Cardiac muscle cell (in vitro differentiated cells and primary cell): ENCODE data around the gene PIK3C2G. TPM values are rescaled to one million over a fixed set of nuclear protein-coding genes. Genes with fewer than 3 reads are reported as not detected.

Experiments used
- DNase-seq, 2 donors: peaks; one replicate each; pipeline versions ENCODE4 v3.0.0 to v3.0.0-alpha.2; 2010 to 2017; ENCODE audit warnings: low read depth in 1 of 2, low spot score in 1 of 2
- H3K27ac ChIP-seq: fragments of 200-600 bp; sonication (generic); 2 replicates; pipeline ENCODE4 v1.5.1; 2016
- H3K27me3 ChIP-seq: fragments of 200-600 bp; sonication (generic); 2 replicates; pipeline ENCODE4 v1.6.0; 2016; ENCODE audit warnings: control low read depth
- H3K36me3 ChIP-seq: fragments of 200-600 bp; sonication (generic); 2 replicates; pipeline ENCODE4 v1.5.1; 2016; ENCODE audit warnings: control low read depth
- H3K4me1 ChIP-seq: fragments of 200-600 bp; sonication (generic); 2 replicates; pipeline ENCODE4 v1.8.1; 2017; ENCODE audit warnings: low read depth, mild to moderate bottlenecking, mixed run types
- H3K4me3 ChIP-seq: fragments of 200-600 bp; sonication (generic); 2 replicates; pipeline ENCODE4 v1.5.1; 2016; ENCODE audit warnings: mild to moderate bottlenecking
- H3K9me3 ChIP-seq: fragments of 200-600 bp; sonication (generic); 2 replicates; pipeline ENCODE4 v1.5.1; 2017; ENCODE audit warnings: low read depth, mild to moderate bottlenecking, control low read depth
- polyA plus RNA-seq: library from polyadenylated mRNA; unstranded; fragments of >200 nt; fragmentation: Nextera tagmentation; extraction: Ambion mirVana; gene quantifications from 2 replicates; pipeline ENCODE4 v1.2.1, GENCODE V29; 2016
- total RNA-seq: library from RNA; depleted of rRNA; stranded (reverse); fragments of >200 nt; gene quantifications from 2 replicates; pipeline ENCODE4 v1.2.3, GENCODE V29; 2016
- TF ChIP-seq, protein P1 (sequence below): IDR thresholded peaks from 2 replicates; pipeline ENCODE4 v1.5.1; 2012; ENCODE audit warnings: low read depth, mild to moderate bottlenecking, low read length

PIK3C2G gene
- total and polyA plus RNA-seq, 2 experiments from 2014 or later: not detected

DNA sequence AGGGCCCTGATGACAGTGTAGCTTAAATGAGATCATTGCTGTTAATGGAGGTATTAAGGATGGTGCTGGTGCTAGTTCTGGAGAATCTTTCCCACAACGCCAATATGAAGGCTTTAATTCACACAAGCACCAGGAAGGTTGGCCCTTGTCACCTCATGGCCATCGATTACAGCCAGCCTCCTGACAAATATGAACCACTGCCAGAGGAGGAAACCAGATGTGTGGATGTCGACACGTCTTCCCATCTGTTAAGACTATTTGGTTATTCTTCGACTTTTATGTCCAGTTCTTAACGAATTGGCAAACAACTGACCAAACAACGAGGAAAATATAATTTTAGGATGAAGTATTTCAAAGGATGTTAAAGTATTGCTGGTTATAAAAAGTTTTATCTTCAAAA lies 79.5 kb downstream of the PIK3C2G start:
- H3K27ac ChIP-seq: no peak overlapping the region
- DNase-seq: no peak
- no peaks in the 10 kb centered on the region for H3K27me3 ChIP-seq
- no peaks in the 10 kb centered on the region for H3K36me3 ChIP-seq
- H3K9me3 ChIP-seq: no peaks in the 10 kb centered on the region
- H3K4me3 ChIP-seq: no peak overlapping the region
- TF ChIP-seq, protein P1, sequence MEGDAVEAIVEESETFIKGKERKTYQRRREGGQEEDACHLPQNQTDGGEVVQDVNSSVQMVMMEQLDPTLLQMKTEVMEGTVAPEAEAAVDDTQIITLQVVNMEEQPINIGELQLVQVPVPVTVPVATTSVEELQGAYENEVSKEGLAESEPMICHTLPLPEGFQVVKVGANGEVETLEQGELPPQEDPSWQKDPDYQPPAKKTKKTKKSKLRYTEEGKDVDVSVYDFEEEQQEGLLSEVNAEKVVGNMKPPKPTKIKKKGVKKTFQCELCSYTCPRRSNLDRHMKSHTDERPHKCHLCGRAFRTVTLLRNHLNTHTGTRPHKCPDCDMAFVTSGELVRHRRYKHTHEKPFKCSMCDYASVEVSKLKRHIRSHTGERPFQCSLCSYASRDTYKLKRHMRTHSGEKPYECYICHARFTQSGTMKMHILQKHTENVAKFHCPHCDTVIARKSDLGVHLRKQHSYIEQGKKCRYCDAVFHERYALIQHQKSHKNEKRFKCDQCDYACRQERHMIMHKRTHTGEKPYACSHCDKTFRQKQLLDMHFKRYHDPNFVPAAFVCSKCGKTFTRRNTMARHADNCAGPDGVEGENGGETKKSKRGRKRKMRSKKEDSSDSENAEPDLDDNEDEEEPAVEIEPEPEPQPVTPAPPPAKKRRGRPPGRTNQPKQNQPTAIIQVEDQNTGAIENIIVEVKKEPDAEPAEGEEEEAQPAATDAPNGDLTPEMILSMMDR: no peak
- H3K4me1 ChIP-seq: no peaks in the 10 kb centered on the region

DNA sequence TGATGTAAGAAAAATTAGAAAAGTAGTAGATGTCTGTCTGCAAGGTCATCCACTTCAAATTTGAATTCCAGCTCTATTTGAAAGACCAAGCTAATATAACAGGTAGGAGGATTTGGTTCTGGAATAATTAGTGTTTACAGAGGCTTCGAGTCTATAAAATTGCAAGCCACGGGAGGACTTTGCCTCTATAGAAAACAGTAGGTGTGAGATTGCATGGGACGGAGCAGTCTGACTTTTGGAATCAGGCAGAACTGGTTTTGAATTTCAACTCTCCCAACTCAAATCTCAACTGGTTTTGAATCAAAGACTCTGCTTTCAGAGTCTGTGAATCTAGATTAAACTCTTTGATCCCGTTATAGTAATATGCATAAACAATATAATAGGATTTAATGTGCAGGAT lies 82.4 kb downstream of the PIK3C2G start:
- DNase-seq: no peak

DNA sequence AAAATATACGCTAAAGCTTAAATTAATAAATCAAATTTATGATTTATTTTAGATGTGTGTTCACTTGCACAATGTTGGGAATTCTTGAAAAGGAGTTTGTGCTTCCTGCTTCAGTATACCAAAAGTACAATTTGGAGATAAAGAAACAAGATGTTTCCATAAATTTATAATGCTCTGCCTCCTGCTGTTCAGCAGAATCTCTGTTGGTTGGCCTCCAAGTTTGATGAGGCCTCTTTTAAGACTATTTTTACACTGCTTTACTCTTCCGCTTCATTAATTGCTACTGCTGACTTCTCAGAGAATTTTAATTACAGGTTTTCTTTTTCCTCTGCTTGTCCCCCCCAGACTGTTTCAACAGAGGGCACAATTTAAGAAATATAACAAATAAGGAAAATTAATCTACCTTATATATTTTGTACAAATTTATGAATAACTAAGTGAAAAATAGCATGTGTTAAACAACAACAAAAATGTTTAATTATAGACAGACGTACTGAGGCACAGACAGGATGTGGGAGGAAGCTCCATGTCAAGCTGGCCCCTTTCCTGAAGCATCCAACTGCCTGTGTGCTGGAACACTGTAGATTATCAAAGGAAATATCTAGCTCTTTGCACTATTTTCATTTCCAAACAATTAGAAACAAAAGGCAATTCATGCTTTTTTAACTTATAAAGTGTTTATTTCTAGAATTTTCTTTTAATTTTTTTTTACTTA lies 83.9 kb downstream of the PIK3C2G start:
- Histone ChIP-seq H3K4me1 (no peaks in the 10 kb centered on the region), H3K27me3 (no peaks in the 10 kb centered on the region), H3K4me3 (no peak overlapping the region), H3K27ac (no peak overlapping the region), H3K9me3 (no peaks in the 10 kb centered on the region), H3K36me3 (no peaks in the 10 kb centered on the region)
- DNase-seq: peak in 1 of 2 donors; percentile 35
- TF ChIP-seq, protein P1: no peak

More for the DNA sequence above, 82.4 kb downstream of the PIK3C2G start:
- TF ChIP-seq, protein P1: no peak
- H3K4me1 ChIP-seq: no peaks in the 10 kb centered on the region
- no peaks in the 10 kb centered on the region for H3K27me3 ChIP-seq
- H3K9me3 ChIP-seq: no peaks in the 10 kb centered on the region
- H3K27ac ChIP-seq: no peak overlapping the region
- no peak overlapping the region for H3K4me3 ChIP-seq
- H3K36me3 ChIP-seq: no peaks in the 10 kb centered on the region

DNA sequence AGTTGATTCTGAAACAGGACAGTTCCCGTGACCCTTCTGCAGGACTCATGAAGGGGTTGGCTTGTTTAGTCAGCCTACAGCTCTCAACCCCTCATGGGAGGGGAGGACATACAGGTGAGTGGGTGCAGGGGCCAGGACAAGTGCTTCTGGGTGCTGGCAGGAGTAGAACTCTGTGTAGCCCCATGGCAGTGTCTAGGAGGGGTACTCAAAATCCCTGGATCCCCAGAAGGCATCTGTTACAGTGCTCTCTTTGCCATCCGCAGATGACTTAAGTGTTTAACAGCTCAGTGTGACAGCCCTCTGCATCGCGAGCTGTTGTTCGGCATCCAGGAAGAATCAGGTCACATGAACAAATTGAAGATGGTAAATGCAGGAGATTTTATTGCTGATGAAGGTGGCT lies 91.0 kb downstream of the PIK3C2G start:
- TF ChIP-seq, protein P1: no peak
- DNase-seq: no peak
- H3K27ac ChIP-seq: no peak overlapping the region
- no peaks in the 10 kb centered on the region for H3K4me1 ChIP-seq
- no peaks in the 10 kb centered on the region for H3K9me3 ChIP-seq
- no peaks in the 10 kb centered on the region for H3K36me3 ChIP-seq
- H3K27me3 ChIP-seq: no peaks in the 10 kb centered on the region
- no peak overlapping the region for H3K4me3 ChIP-seq

DNA sequence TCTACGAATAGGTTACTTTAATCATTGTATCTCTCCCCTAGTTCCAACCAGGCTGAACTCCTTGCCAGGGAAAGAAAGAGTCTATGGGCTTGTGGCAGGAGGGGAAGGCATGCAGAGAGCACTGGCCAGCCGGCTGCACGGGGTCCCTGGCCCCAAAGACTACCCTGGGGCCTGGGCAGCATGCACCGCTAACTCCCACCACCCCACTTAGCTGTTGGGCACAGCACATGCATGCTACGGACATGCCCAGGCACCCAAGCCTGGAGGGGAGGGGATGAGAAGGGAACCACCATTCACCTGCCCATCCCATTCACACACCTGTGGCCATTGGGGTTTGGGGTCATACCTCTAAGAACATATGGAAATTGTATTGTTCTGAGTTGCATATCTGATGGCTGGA lies 94.1 kb downstream of the PIK3C2G start:
- TF ChIP-seq, protein P1: no peak
- Histone ChIP-seq H3K9me3 (no peaks in the 10 kb centered on the region), H3K4me3 (no peak overlapping the region), H3K27ac (no peak overlapping the region), H3K27me3 (no peaks in the 10 kb centered on the region), H3K4me1 (no peaks in the 10 kb centered on the region), H3K36me3 (no peaks in the 10 kb centered on the region)
- DNase-seq: no peak
